Right lobe of liver (tissue), 6 donors: ENCODE measurements around the gene IGDCC3. TPM values are rescaled to one million over a fixed set of nuclear protein-coding genes. Genes with fewer than 3 reads are reported as not detected.

ENCODE experiments used
- ATAC-seq, 4 donors: fragments of 200-7000 bp; cut with Tn5 transposase; one replicate each; pipeline ENCODE4 v1.9.1; 2020; ENCODE audit warnings: mild to moderate bottlenecking in 4 of 4, moderate library complexity in 4 of 4
- DNase-seq, 3 donors: peaks; one replicate each; pipeline ENCODE4 v3.0.0-alpha.2; 2020
- H3K27ac ChIP-seq, 3 donors: fragments of 200-600 bp; one replicate each; pipeline ENCODE4 v1.8.0; 2022
- H3K27me3 ChIP-seq, 2 donors: fragments of 200-600 bp; one replicate each; pipeline ENCODE4 v1.8.0; 2022
- H3K36me3 ChIP-seq, 4 donors: fragments of 200-600 bp; sonication (generic) in 1 of 4; one replicate each; pipeline versions ENCODE4 v1.5.1 to v1.8.0; 2017 to 2022; ENCODE audit warnings: control low read depth in 1 of 4
- H3K4me1 ChIP-seq, 4 donors: fragments of 200-600 bp; sonication (generic) in 1 of 4; one replicate each; pipeline versions ENCODE4 v1.5.1 to v1.8.0; 2017 to 2022; ENCODE audit warnings: control low read depth in 1 of 4
- H3K4me3 ChIP-seq, 3 donors: fragments of 200-600 bp; one replicate each; pipeline ENCODE4 v1.8.0; 2022
- H3K9me3 ChIP-seq, 4 donors: fragments of 200-600 bp; sonication (generic) in 1 of 4; one replicate each; pipeline versions ENCODE4 v1.5.1 to v1.8.0; 2017 to 2022; ENCODE audit warnings: control low read depth in 1 of 4
- CTCF ChIP-seq, 4 donors: fragments of 200-600 bp in 3 of 4; fragments of 450-650 bp in 1 of 4; IDR thresholded peaks; one replicate each; pipeline versions ENCODE4 v1.5.1 to v1.8.0; 2016 to 2022; ENCODE audit warnings: antibody characterized with exemption in 4 of 4, mild to moderate bottlenecking in 2 of 4
- POLR2A ChIP-seq: fragments of 450-650 bp; IDR thresholded peaks from one replicate; pipeline ENCODE4 v1.6.1; 2017; ENCODE audit warnings: antibody characterized with exemption, mild to moderate bottlenecking
- WGBS: methylation state at CpG from one replicate; pipeline ENCODE4 v1.1.6; 2018; ENCODE audit warnings: low coverage, low lambda C conversion rate; ENCODE audit not compliant: insufficient coverage; ENCODE audit errors: missing lambda C conversion rate; 5-methylcytosine and 5-hydroxymethylcytosine counted together
- intact Hi-C, 2 donors: fragments of 100-400 bp; cut with DNase I; formaldehyde crosslinking; loops; one replicate each; pipeline versions ENCODE4 v1.11.2 to v1.14.1; 2022
- total RNA-seq, 6 experiments: library from RNA; depleted of rRNA in 2 of 6; stranded (reverse); fragments of >200 nt in 2 of 6; fragmentation: NEBNext Ultra II Directional in 3 of 6; extraction: Animal tissue kit (Norgen Biotek cat#: 25700) in 3 of 6; gene quantifications; one replicate each; pipeline versions ENCODE4 v1.1.0 to v1.2.4, GENCODE V29; 2016 to 2023
- donor health status: DM: no; HTN: yes; CAD: no.
- donor health status: DM: no; HTN: no; CAD: no.
- donor health status: DM: no; HTN: no; CAD: no.
- donor health status: DM: no; HTN: yes; CAD: no.
- donor health status: DM: no; HTN: yes; CAD: no.

The IGDCC3 gene
- total RNA-seq, 6 experiments from 2014 or later = not detected

- TF ChIP-seq CTCF (IDR thresholded peaks at IDR 0.05) (no peak), POLR2A (no peak)
- Histone ChIP-seq H3K4me1 (peaks cover 0 to 34% (median 5%) of the 10 kb centered on the region in 4 donors), H3K27me3 (no peaks in the 10 kb centered on the region), H3K27ac (no peak overlapping the region), H3K36me3 (no peaks in the 10 kb centered on the region), H3K4me3 (no peak overlapping the region), H3K9me3 (no peaks in the 10 kb centered on the region)
- WGBS = 74% methylated on average over 5 of the region's 12 CpGs
- intact Hi-C loops = no loop called here
- peak in 2 of 3 donors; percentile 8 to 39 for DNase-seq
- ATAC-seq = no peak
Observed at GRCh38 chr15:65309882-65310418, 67.9 kb downstream of the IGDCC3 start.

- H3K4me1 ChIP-seq = peaks cover 0 to 34% (median 8%) of the 10 kb centered on the region in 4 donors
- ATAC-seq = no peak
- H3K4me3 ChIP-seq = no peak overlapping the region
- TF ChIP-seq CTCF (IDR thresholded peaks at IDR 0.05) (no peak), POLR2A (no peak)
- H3K9me3 ChIP-seq = no peaks in the 10 kb centered on the region
- WGBS = 88% methylated on average over 3 of the region's 6 CpGs
- H3K36me3 ChIP-seq = no peaks in the 10 kb centered on the region
- DNase-seq = peak in 1 of 3 donors; percentile 28
- no peaks in the 10 kb centered on the region for H3K27me3 ChIP-seq
- intact Hi-C loops = no loop called here
- no peak overlapping the region for H3K27ac ChIP-seq
Observed at GRCh38 chr15:65307978-65308377, 69.8 kb downstream of the IGDCC3 start.

- H3K27me3 ChIP-seq = no peaks in the 10 kb centered on the region
- DNase-seq (no peak), ATAC-seq (no peak)
- H3K9me3 ChIP-seq = no peaks in the 10 kb centered on the region
- TF ChIP-seq CTCF (IDR thresholded peaks at IDR 0.05) = no peak
- no peak for TF ChIP-seq POLR2A
- H3K4me1 ChIP-seq = peaks cover 0 to 20% (median 7%) of the 10 kb centered on the region in 4 donors
- intact Hi-C loops = no loop called here
- H3K27ac ChIP-seq = no peak overlapping the region
- H3K36me3 ChIP-seq = no peaks in the 10 kb centered on the region
- no peak overlapping the region for H3K4me3 ChIP-seq
Observed at GRCh38 chr15:65306551-65306950, 71.3 kb downstream of the IGDCC3 start.

- Histone ChIP-seq H3K4me1 (peaks cover 0 to 16% (median 7%) of the 10 kb centered on the region in 4 donors), H3K27me3 (no peaks in the 10 kb centered on the region), H3K36me3 (no peaks in the 10 kb centered on the region), H3K4me3 (no peak overlapping the region), H3K9me3 (no peaks in the 10 kb centered on the region), H3K27ac (peak overlapping the region in 1 of 3 donors; percentile 77)
- DNase-seq (peak in 1 of 3 donors; percentile 27), ATAC-seq (no peak)
- no peak for TF ChIP-seq CTCF (IDR thresholded peaks at IDR 0.05)
- TF ChIP-seq POLR2A = no peak
- 80% methylated on average over 3 of the region's 3 CpGs for WGBS
- intact Hi-C loops = no loop called here
Observed at GRCh38 chr15:65305776-65306175, 72.0 kb downstream of the IGDCC3 start.
